GM19324 (cell line): Measurements from ENCODE around the gene XDH.

ENCODE experiments used
- ATAC-seq: cut with Tn5 transposase; IDR thresholded peaks from one replicate; pipeline ENCODE4 v1.9.1; 2021; ENCODE audit warnings: mild to moderate bottlenecking, moderate library complexity; ENCODE audit not compliant: unreplicated experiment, low FRiP score

The XDH gene

GRCh38 chr2:31333527-31334183 is 80.9 kb downstream of the XDH start:
- ATAC-seq = peak; percentile 78

GRCh38 chr2:31333046-31333445 is 81.5 kb downstream of the XDH start:
- no peak for ATAC-seq

- no peak for ATAC-seq
Measured at GRCh38 chr2:31332521-31332920, 82.0 kb downstream of the XDH start.

- no peak for ATAC-seq
Measured at GRCh38 chr2:31331156-31331555, 83.4 kb downstream of the XDH start.

- no peak for ATAC-seq
Measured at GRCh38 chr2:31329081-31329625, 85.4 kb downstream of the XDH start.

- no peak for ATAC-seq
Measured at GRCh38 chr2:31328026-31328425, 86.5 kb downstream of the XDH start.

GRCh38 chr2:31327505-31327904 is 87.0 kb downstream of the XDH start:
- ATAC-seq = no peak

GRCh38 chr2:31324016-31324633 is 90.4 kb downstream of the XDH start:
- no peak for ATAC-seq

- no peak for ATAC-seq
Measured at GRCh38 chr2:31322371-31322770, 92.2 kb downstream of the XDH start.

GRCh38 chr2:31319406-31320175 is 95.0 kb downstream of the XDH start:
- ATAC-seq = no peak

GRCh38 chr2:31318361-31319336 is 95.9 kb downstream of the XDH start:
- no peak for ATAC-seq

GRCh38 chr2:31317396-31317795 is 97.1 kb downstream of the XDH start:
- ATAC-seq = no peak

GRCh38 chr2:31314761-31315160 is 99.8 kb downstream of the XDH start:
- ATAC-seq = no peak

- no peak for ATAC-seq
Measured at GRCh38 chr2:31312898-31313297, 101.6 kb downstream of the XDH start.

GRCh38 chr2:31304816-31305215 is 109.7 kb downstream of the XDH start:
- no peak for ATAC-seq

GRCh38 chr2:31302940-31303563 is 111.5 kb downstream of the XDH start:
- ATAC-seq = no peak

- no peak for ATAC-seq
Measured at GRCh38 chr2:31300309-31300708, 114.2 kb downstream of the XDH start.

GRCh38 chr2:31299547-31299946 is 115.0 kb downstream of the XDH start:
- ATAC-seq = no peak

GRCh38 chr2:31297751-31298150 is 116.8 kb downstream of the XDH start:
- ATAC-seq = no peak
